Stimulated activated CD8-positive, alpha-beta memory T cell treated with anti-CD3 and anti-CD28 coated beads, Interleukin-7, amount 100 ng/mL, for 48 hours (primary cell): ENCODE data around the gene ABCA9.

Source experiments
- DNase-seq, 2 donors: peaks; one replicate each; pipeline ENCODE4 v3.0.0-alpha.2; 2020; ENCODE audit warnings: low read depth in 1 of 2; ENCODE audit errors: extremely low read depth in 1 of 2

The ABCA9 gene

DNA sequence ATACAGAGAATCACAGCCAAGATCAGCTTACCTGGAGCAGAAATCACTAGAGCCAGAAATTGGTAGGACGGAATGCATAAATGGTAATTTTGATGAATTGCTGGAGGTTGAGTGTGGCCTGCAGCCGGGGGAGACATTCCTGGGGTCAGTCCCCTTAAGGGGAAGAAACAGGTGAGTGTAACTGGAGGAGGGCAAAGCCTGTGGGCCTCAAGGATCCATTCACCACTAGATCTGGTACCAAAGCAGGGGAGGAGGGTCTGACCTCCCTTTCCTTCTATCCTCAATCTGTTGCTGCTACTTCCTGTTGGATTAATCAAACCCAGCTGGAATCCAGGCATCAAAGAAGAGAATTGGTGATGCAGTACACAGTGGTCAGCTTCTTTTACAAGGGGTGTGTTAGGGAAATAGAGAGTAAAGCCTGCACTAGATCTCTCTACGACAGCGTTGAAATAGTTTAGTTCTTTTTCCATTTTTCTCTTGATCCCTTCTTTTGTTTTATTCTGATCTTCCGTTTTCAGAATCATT is 8.6 kb upstream of the ABCA9 start:
- no peak for DNase-seq

DNA sequence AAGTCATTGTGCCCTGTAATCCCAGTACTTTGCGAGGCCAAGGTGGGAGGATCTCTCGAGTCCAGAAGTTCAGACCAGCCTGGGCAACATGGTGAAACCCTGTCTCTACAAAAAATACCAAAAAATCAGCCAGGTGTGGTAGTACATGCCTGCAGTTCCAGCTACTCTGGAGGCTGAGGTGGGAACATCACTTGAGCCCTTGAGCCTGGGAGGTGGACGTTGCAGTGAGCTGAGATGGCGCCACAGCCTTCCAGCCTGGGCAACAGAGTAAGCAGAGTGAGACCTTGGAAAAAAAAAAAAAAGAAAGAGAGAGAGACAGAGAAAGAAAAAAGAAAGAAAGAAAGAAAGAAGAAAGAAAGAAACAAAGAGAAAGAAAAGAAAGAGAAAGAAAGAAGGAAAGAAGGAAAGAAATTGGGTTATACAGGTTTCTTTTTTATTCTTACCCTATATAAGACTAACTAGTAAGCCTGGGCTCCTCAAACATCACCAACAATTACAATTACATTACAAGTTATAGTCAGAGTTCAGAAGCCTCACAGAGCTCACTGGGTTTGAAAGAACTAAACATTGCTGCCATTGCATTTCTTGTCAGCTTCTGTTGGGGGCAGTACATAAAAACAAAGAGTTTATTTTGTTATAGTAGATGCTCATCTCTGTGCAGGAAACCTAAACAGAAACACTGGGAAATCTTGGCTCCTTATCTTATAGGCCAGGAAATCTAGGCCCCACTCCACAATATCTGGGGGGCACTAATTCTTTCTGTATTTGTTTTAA is 6.7 kb upstream of the ABCA9 start:
- DNase-seq: no peak

DNA sequence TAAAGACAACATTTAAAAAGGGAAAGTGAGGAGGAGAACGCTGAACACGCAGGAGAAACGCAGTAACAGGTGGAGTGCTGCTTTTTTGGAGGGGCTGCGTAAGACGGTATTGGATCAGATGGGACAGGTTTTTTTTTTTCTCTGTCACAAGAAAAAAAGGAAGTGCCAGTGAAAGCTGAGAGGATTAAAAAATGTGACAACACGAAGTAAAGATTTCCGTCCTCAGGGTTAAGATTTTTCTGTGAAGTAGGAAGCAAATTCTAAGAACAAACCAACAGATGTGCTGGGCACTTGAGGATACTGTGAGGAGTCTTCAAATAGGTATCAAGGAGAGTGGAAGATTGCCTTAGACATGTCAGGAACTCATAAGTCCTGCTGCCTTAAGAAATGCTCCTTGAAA is 5.8 kb upstream of the ABCA9 start:
- no peak for DNase-seq

DNA sequence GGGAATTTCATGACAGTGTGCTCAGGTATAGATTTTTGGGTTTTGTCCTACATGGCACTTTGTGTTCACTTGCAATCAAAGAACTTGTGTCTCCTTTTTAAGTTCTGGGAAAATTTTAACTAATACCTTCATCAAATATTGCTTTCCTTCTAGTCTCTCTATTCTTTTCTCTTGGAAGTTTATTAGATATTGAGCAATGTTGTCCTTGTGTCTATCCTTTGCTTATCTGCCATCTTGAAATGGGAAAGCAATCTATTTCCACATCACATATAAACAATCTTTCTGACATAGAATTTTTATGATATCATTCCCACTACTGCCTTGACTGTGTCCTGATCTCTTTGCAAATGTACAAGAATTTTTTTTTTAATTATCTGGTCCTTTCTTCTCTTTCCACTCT is 4.4 kb upstream of the ABCA9 start:
- DNase-seq: no peak

DNA sequence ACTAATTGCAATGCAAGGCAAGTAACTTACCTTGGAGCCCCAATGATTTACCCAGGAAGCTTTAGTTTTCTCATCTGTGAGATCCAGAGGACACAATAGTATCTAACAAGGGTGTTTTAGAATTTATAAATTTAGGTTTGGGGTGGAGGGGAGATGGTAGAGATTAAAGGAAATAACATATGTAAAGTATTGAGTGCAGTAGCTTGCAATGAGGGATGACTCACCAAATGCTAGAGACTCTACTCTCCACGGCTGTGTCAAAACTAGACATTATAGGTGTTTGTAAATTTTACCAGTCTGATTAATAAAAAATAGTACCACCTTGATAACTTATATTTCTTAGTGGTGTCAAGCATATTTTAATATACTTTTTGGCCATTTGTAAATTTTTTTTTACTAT is 3.7 kb upstream of the ABCA9 start:
- DNase-seq: no peak

DNA sequence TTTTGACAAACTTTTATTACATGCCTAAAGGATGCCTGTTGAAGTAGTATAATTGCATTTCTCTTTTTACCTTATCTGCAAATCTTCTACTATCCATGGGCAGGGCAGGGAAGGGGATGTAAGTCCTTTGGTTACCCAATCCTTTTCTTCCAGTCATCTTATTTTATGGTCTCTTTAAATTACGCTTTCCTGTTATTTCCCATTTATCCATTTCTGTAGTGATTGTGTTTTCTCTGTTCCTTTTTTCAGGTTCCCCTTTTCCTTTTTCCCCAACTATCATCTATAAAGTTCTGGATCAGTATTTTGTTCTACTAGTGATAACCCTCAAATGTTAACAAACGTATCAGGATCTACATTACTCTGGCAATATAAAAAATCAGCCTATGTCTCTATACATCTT is 3.3 kb upstream of the ABCA9 start:
- no peak for DNase-seq

DNA sequence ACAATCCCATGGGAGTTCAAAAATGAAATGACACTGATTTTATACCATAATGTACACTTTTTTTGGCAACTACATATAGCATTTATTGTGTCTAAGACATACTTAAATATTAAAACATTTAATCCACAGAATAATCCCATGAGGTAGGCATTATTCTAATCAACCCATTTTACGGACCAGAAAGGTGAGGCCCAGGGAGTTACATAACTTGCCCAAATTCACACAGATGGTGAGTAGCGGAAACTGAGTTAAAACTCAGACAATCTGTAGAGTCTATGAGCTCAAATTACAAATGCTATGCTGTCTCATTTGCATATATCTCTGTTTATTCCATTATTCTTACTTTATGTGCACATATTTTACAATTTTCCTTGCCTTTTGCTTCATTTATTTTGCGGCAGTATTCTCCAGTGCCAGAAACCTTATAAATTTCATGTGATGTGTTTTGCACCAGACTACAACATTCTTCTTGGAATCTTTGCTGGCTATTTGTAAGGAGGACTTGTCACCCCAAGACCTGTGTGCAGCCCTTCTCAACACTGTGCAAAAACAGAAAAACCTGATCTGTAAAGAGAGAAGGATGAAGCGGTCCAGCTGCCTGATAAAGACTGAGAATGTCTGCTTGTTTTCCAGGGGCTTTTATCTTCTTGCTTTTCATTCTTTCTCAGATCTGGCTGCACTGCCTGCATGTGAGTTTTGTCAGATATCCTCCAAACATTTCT is 2.3 kb upstream of the ABCA9 start:
- no peak for DNase-seq

DNA sequence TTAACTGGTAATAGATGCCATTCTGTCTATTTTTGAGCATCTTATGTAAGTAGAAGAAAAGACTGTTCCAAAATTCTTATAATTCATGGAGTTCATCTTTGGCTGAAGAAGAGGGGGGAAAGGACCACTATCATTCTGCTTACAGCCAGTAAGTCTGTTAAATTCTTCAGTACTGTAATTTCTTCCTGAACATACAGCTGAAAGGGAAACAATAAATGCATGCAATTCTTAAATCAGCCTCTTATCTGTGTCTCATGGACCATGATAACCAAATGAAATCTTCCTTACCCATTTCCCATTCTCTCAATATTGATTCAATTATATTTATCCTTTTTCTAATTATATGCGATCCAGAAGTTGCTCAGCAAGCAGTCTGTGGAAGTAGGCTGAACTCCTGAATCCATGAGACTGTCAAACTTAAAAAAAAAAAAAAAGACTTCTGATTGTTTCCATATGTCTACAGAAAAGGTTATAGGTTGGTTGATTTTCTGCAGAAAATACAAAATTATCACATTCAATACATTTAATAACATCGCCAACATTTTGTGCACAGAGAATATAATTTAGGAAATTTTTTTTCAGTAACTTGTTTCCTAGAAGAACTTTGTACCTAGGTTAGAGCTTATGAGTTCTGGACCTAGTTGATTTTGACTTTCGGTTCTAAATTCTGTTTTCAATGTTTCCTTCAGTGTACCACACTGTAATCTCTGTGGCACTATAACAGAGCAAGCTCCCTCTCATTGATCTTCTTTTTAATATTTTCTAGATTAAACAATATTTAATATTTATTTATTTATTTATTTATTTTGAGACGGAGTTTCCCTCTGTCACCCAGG is 1.2 kb upstream of the ABCA9 start:
- DNase-seq: no peak

DNA sequence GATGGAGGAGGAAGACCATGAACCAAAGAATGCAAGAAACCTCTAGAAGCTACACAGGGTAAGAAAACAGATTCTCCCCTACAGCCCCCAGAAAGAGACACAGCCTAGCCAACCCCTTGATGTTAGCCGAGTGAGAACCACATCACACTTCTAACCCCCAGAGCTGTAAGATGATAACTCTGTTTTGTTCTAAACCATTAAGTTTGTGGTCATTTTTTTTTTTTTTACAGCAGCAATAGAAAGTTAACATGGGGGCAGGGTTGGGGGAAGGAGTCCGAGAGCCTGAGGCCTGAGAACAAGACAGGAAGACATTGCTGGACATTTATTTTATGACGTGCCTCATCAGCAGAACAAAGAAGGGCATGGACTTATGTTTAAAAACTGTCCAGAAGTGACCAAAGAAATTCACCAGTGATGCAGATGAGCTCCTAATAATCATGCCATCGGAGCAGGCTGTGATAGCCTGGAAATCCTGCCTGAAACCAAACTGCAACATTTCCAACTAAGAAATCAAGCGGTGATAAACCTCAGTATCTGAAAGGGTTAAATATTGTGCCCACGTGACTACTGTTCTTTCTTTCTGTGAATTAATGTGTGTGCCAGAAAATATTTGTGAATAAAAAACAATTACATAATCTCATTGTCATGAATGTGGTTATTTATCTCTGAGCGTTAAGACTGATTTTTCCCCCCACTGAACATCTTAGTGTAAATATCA is 1.1 kb downstream of the ABCA9 start:
- DNase-seq: no peak

DNA sequence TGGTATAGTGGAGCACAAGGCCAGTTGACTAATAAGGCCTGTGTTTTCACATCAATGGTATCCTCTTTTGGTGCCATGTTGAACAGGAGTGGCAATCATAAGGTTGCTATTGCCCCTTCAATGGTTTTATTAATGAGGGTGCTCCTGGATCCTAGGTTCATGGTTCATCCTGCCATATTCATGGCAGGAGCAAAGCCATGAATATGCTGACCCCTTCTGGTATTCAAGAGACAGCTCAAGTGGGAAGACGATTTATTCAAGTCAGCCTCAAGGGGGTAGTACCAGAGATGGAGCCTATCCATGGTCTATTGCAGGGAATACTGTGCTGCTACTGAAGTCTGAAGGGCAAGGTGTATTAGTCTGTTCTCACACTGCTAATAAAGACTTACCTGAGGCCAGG is 2.6 kb downstream of the ABCA9 start:
- no peak for DNase-seq

DNA sequence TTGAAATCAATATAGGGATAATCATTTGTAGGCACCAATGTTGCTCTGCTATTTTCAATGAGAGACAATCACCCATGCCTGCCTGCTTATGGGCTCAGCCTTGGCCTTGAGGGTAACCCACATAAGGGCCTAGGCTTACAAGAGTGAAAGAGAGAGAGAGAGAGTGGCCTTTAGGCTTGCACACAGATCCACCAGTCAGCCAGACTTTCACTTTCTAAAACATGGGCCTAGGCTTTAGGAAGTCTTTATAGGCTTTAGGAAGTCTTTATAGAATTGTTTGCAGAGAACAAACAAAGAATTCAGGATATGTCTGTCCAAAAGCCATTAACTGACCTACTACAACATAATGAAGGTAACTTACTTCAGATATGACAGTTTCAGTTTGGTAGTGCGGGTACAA is 3.4 kb downstream of the ABCA9 start:
- DNase-seq: no peak

DNA sequence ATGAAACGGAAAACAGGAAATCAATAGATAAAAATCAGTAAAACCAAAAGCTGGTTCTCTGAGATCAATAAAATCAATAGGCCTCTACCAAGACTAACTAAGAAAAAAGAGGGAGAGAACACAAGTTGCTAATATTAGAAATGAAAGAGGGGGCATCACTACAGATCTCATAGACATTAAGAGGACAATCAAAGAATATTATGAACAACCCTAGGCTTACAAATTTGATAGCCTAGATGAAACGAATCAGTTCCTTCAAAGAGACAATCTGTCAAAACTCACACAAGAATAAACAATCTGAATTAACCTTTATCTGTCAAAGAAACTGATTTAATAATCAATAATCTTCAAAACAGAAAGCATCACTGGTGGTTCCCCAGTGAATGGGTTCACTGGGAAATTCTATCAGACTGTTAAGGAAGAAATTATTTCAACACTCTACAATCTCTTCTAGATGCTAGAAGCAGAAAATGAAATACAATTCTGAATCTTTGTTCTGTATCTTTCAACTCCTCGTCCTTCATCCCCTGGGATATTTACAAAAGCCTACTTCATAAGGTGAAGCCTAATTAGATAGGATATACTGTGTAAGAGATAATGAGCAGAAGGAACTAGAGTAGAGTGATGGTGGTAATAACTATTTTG is 4.4 kb downstream of the ABCA9 start:
- no peak for DNase-seq

DNA sequence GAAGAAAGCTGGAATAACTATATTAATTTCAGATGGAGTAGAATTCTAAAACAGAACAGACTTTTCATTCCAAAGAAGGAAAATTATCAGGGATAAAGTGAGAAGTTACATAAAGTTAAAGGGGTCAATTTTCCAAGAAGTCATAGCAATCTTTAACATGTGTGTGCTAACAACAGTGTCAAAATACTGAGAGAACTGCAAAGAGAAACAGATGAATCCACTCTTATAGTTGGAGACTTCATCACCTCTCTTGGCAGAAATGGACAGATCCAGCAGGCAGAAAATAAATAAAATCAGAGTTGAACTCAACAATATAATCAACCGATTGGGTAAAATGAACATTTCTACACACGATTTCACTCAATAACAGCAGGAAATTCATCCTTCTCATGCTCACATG is 5.4 kb downstream of the ABCA9 start:
- DNase-seq: no peak

DNA sequence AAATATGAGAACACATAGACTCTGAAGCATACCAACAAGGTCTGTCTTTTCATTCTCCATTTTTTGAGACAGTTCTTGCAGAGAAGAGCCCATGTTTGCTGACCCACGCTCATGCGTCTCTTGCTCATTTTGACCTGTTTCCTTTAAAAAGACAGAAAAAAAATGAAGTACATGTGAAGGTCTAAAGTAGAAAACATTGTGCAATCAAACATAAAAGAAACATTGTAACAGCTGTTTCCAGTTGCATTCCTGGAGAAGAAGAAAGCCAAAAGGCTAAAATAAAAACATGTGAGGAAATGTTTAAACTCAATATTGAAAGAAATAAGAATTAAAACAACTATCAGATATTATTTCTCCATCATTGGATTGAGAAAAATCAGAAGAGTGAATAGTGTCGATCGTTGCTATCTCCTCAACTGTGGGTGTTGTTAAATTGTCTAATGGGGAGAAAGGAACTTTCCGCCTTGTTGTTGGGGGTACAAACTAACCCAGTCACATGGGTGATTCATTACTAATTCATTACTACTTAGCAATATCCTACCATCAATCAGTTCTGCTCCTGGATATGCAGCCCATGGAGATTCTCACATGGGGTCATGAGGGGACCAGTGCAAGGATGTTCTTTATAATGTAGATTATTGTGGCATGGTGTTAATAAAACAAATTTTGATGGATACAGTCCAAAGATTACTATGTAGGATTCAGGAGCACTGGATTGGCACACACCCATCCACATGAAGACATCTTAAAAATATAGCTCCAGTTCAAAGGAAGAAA is 9.5 kb downstream of the ABCA9 start:
- no peak for DNase-seq

DNA sequence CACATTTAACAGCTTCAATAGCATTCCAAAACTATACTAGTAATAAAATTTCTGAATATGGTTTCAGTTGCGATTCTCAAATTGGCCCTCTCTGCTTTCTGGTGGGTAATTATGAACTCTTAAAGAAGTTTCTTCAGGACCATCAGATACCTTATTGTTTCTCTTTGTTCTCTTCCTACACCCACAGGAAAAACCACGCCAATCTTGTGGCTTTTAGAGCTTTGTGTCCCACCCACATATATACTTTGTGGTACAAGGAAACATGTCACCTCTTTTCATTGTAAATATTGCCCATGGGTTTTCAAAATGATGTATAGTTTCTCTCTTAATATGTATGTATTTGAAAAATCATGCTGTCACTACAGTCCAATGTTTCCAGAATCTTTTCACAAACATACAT is 12.1 kb downstream of the ABCA9 start:
- DNase-seq: no peak

DNA sequence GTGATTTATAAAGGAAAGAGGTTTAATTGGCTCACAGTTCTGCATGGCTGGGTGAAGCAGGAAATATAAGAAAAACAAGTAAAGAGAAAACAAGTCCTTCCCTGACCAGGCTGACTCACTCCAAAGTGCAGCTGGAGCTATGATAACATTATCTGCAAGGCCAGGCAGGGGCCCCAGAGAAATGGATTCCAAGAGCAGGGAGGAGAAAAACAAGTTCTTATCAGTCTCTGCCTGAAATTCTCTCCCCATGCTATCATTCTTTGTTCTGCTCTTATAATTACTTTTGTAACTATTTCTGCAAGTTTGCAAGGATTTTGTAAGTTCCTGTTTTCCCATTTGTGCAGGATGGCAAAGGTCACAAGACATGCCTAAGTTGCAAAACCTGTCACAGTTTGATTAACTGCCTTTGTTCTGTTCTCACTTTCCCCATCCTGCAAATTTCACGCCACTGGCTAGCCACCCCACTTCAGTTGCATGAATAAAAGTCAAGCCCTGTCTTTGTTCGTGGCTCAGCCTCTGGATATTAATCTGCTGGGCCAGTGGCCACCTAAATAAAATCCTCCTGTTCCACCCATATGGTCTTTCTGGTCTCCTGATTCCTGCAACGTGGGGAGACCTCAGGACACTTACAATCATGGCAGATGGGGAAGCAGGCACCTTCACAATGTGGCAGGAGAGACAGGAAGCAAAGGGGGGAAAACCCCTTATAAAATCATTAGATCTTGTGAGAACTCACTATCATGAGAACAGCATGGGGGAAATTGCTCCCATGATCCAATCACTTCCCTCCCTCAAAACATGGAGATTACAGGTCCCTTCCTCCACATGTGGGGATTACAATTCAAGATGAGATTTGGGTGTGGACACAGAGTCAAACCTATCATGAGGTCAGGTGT is 13.1 kb downstream of the ABCA9 start:
- no peak for DNase-seq

DNA sequence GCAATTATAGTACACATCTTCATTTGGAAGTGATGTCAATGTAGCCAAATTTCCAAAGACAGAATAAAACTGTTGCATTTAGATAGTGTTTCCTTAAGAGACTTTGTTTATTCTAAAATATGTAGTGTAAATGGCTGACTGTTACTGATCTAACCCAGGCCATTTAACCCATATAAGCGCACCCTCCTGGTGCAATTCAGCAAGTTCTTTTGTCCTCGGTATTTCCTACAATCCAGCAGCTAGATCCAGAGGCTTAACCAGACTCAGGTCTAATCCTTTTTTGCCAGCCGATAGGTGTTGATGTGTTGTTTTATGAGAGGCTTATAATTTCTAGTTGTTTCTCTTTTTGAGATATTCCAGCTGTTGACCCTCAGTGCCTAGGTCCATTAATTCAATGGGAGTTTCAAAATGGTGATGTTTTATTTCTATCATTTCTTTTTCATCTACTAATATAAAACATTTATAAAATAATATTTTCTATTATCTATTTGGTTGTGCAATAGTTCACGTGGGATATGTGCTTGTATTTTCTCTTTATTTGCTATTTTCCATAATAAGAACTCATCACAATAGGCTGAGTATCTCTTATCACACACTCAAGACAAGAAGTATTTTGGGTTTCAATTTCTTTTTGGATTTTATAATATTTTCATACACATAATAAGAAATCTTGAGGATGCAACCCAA is 14.5 kb downstream of the ABCA9 start:
- no peak for DNase-seq

DNA sequence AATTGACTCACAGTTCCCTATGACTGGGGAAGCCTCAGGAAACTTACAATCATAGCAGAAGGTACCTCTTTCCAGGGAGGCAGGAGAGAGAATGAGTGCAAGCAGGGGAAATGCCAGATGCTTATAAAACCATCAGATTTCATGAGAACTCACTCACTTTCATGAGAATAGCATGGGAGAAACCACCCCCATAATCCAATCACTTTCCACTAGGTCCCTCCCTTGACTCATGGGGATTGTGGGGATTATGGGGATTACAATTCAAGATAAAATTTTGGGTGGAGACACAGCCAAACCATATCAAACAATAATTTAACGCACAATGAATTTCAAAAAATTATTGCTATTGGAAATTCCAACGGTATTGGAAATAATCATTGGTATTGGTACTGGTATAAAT is 15.1 kb downstream of the ABCA9 start:
- no peak for DNase-seq
